Glutamatergic neuron (in vitro differentiated cells): ENCODE results near the gene MYPN. TPM values are rescaled to one million over a fixed set of nuclear protein-coding genes. Genes with fewer than 3 reads are reported as not detected.

Source experiments
- DNase-seq: peaks from one replicate; pipeline ENCODE4 v3.0.0; 2022
- H3K27ac Mint-ChIP-seq: one replicate; pipeline ENCODE4 v1.8.0; 2020; ENCODE audit warnings: mild to moderate bottlenecking, mixed read lengths, inconsistent platforms; ENCODE audit not compliant: unreplicated experiment
- H3K27me3 Mint-ChIP-seq: one replicate; pipeline ENCODE4 v1.8.0; 2020; ENCODE audit warnings: mild to moderate bottlenecking, moderate library complexity, mixed read lengths, inconsistent platforms; ENCODE audit not compliant: unreplicated experiment
- H3K36me3 Mint-ChIP-seq: one replicate; pipeline ENCODE4 v1.8.0; 2020; ENCODE audit warnings: mild to moderate bottlenecking, mixed read lengths, inconsistent platforms; ENCODE audit not compliant: unreplicated experiment
- H3K4me1 Mint-ChIP-seq: one replicate; pipeline ENCODE4 v1.8.0; 2020; ENCODE audit warnings: mild to moderate bottlenecking, low read depth, mixed read lengths, inconsistent platforms; ENCODE audit not compliant: unreplicated experiment
- H3K4me3 Mint-ChIP-seq: one replicate; pipeline ENCODE4 v1.8.0; 2020; ENCODE audit warnings: mild to moderate bottlenecking, mixed read lengths, inconsistent platforms; ENCODE audit not compliant: unreplicated experiment
- H3K9me3 Mint-ChIP-seq: one replicate; pipeline ENCODE4 v1.8.0; 2020; ENCODE audit warnings: mild to moderate bottlenecking, moderate library complexity, mixed read lengths, inconsistent platforms; ENCODE audit not compliant: unreplicated experiment
- total RNA-seq: library from RNA; stranded (reverse); fragmentation: NEBNext Ultra II Directional; extraction: Animal tissue kit (Norgen Biotek cat#: 25700); gene quantifications from one replicate; pipeline ENCODE4 v1.2.1, GENCODE V29; 2021; ENCODE audit not compliant: unreplicated experiment
- TF ChIP-seq, protein P1 (sequence below): fragments of 200-600 bp; sonication (generic); IDR thresholded peaks from one replicate; pipeline ENCODE4 v1.5.0; 2021; ENCODE audit not compliant: partially characterized antibody, unreplicated experiment

The MYPN gene
- total RNA-seq, 1 donor from 2014 or later: not detected

- Mint-ChIP-seq H3K4me3 (no peak overlapping the region), H3K36me3 (no peaks in the 10 kb centered on the region), H3K4me1 (no peaks in the 10 kb centered on the region), H3K27ac (no peak overlapping the region), H3K9me3 (no peaks in the 10 kb centered on the region), H3K27me3 (no peaks in the 10 kb centered on the region)
- TF ChIP-seq, protein P1, sequence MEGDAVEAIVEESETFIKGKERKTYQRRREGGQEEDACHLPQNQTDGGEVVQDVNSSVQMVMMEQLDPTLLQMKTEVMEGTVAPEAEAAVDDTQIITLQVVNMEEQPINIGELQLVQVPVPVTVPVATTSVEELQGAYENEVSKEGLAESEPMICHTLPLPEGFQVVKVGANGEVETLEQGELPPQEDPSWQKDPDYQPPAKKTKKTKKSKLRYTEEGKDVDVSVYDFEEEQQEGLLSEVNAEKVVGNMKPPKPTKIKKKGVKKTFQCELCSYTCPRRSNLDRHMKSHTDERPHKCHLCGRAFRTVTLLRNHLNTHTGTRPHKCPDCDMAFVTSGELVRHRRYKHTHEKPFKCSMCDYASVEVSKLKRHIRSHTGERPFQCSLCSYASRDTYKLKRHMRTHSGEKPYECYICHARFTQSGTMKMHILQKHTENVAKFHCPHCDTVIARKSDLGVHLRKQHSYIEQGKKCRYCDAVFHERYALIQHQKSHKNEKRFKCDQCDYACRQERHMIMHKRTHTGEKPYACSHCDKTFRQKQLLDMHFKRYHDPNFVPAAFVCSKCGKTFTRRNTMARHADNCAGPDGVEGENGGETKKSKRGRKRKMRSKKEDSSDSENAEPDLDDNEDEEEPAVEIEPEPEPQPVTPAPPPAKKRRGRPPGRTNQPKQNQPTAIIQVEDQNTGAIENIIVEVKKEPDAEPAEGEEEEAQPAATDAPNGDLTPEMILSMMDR: no peak
- DNase-seq: no peak
Observed at GRCh38 chr10:68172324-68172723, 63.0 kb downstream of the MYPN start.

DNA sequence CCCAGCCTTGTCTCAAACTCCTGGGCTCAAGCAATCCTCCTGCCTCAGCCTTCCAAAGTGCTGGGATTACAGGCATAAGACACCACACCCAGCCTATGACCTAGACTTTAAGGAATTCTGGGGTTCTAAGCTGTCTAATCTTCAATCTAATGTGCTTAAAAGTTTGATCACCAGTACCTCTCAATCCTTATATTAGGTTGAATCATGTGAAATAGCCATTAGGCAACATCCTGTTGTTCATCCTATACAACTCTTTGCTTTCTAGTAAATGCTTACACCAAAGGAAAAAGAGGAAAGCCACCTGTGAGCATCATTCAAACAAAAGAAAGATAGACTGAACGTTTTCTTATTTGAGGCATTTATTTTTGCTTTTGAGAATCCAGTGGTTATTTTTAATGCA lies 66.7 kb downstream of the MYPN start:
- no peak for DNase-seq
- H3K4me1 Mint-ChIP-seq: no peaks in the 10 kb centered on the region
- TF ChIP-seq, protein P1: no peak
- no peak overlapping the region for H3K4me3 Mint-ChIP-seq
- no peaks in the 10 kb centered on the region for H3K9me3 Mint-ChIP-seq
- H3K27me3 Mint-ChIP-seq: no peaks in the 10 kb centered on the region
- H3K27ac Mint-ChIP-seq: no peak overlapping the region
- no peaks in the 10 kb centered on the region for H3K36me3 Mint-ChIP-seq

- no peaks in the 10 kb centered on the region for H3K36me3 Mint-ChIP-seq
- no peaks in the 10 kb centered on the region for H3K4me1 Mint-ChIP-seq
- no peaks in the 10 kb centered on the region for H3K27me3 Mint-ChIP-seq
- H3K9me3 Mint-ChIP-seq: no peaks in the 10 kb centered on the region
- H3K4me3 Mint-ChIP-seq: no peak overlapping the region
- TF ChIP-seq, protein P1: no peak
- H3K27ac Mint-ChIP-seq: no peak overlapping the region
- no peak for DNase-seq
Observed at GRCh38 chr10:68176797-68177196, 67.5 kb downstream of the MYPN start.

DNA sequence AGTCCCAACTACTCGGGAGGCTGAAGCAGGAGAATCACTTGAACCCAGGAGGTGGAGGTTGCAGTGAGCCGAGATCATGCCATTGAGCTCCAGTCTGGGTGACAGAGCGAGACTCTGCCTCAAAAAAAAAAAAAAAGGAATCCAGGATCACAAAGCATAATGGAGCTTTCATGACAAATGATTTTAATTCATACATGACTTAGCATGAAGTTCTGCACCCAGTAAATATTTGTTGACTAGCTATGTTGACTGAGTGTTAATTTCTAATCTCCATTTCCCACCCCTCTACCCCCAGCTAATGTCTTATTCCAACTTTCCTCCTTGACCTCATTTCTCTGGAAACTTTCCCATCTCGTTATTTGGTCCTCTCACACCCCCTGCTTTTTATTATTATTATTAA lies 69.3 kb downstream of the MYPN start:
- H3K4me3 Mint-ChIP-seq: no peak overlapping the region

GRCh38 chr10:68179016-68179415 lies 69.7 kb downstream of the MYPN start:
- H3K27me3 Mint-ChIP-seq: no peaks in the 10 kb centered on the region
- no peaks in the 10 kb centered on the region for H3K4me1 Mint-ChIP-seq
- no peak overlapping the region for H3K4me3 Mint-ChIP-seq
- H3K36me3 Mint-ChIP-seq: no peaks in the 10 kb centered on the region
- no peak for DNase-seq
- H3K9me3 Mint-ChIP-seq: no peaks in the 10 kb centered on the region
- TF ChIP-seq, protein P1: no peak
- no peak overlapping the region for H3K27ac Mint-ChIP-seq

More for the DNA sequence above, 69.3 kb downstream of the MYPN start:
- no peaks in the 10 kb centered on the region for H3K36me3 Mint-ChIP-seq
- no peak overlapping the region for H3K27ac Mint-ChIP-seq
- TF ChIP-seq, protein P1: no peak
- no peaks in the 10 kb centered on the region for H3K9me3 Mint-ChIP-seq
- H3K27me3 Mint-ChIP-seq: no peaks in the 10 kb centered on the region
- no peaks in the 10 kb centered on the region for H3K4me1 Mint-ChIP-seq
- no peak for DNase-seq
